Glutamatergic neuron (in vitro differentiated cells): ENCODE measurements around the gene MYG1. TPM values are rescaled to one million over a fixed set of nuclear protein-coding genes. Genes with fewer than 3 reads are reported as not detected.
"Not testable (repeated sequence)": the region's sequence is repeated elsewhere in the genome, so short reads cannot be mapped to it uniquely, and the experiment has no call there.

Experiments used
- DNase-seq: peaks from one replicate; pipeline ENCODE4 v3.0.0; 2022
- H3K27ac Mint-ChIP-seq: one replicate; pipeline ENCODE4 v1.8.0; 2020; ENCODE audit warnings: mild to moderate bottlenecking, mixed read lengths, inconsistent platforms; ENCODE audit not compliant: unreplicated experiment
- H3K27me3 Mint-ChIP-seq: one replicate; pipeline ENCODE4 v1.8.0; 2020; ENCODE audit warnings: mild to moderate bottlenecking, moderate library complexity, mixed read lengths, inconsistent platforms; ENCODE audit not compliant: unreplicated experiment
- H3K36me3 Mint-ChIP-seq: one replicate; pipeline ENCODE4 v1.8.0; 2020; ENCODE audit warnings: mild to moderate bottlenecking, mixed read lengths, inconsistent platforms; ENCODE audit not compliant: unreplicated experiment
- H3K4me1 Mint-ChIP-seq: one replicate; pipeline ENCODE4 v1.8.0; 2020; ENCODE audit warnings: mild to moderate bottlenecking, low read depth, mixed read lengths, inconsistent platforms; ENCODE audit not compliant: unreplicated experiment
- H3K4me3 Mint-ChIP-seq: one replicate; pipeline ENCODE4 v1.8.0; 2020; ENCODE audit warnings: mild to moderate bottlenecking, mixed read lengths, inconsistent platforms; ENCODE audit not compliant: unreplicated experiment
- H3K9me3 Mint-ChIP-seq: one replicate; pipeline ENCODE4 v1.8.0; 2020; ENCODE audit warnings: mild to moderate bottlenecking, moderate library complexity, mixed read lengths, inconsistent platforms; ENCODE audit not compliant: unreplicated experiment
- CTCF ChIP-seq: fragments of 200-600 bp; sonication (generic); IDR thresholded peaks from one replicate; pipeline ENCODE4 v1.5.0; 2021; ENCODE audit not compliant: partially characterized antibody, unreplicated experiment
- total RNA-seq: library from RNA; stranded (reverse); fragmentation: NEBNext Ultra II Directional; extraction: Animal tissue kit (Norgen Biotek cat#: 25700); gene quantifications from one replicate; pipeline ENCODE4 v1.2.1, GENCODE V29; 2021; ENCODE audit not compliant: unreplicated experiment

The MYG1 gene
- total RNA-seq, 1 donor from 2014 or later, result 66.1 TPM

GRCh38 chr12:53326460-53327185 is 27.1 kb downstream of the MYG1 start:
- no peak for DNase-seq
- H3K4me1 Mint-ChIP-seq, result peaks cover 5% of the 10 kb centered on the region
- no peak overlapping the region for H3K27ac Mint-ChIP-seq
- no peaks in the 10 kb centered on the region for H3K36me3 Mint-ChIP-seq
- no peak for TF ChIP-seq CTCF
- H3K27me3 Mint-ChIP-seq, result peaks cover 24% of the 10 kb centered on the region
- peaks cover 5% of the 10 kb centered on the region for H3K9me3 Mint-ChIP-seq
- H3K4me3 Mint-ChIP-seq, result peak overlapping the region; percentile 80

- peak; percentile 51 for TF ChIP-seq CTCF
- H3K36me3 Mint-ChIP-seq, result no peaks in the 10 kb centered on the region
- DNase-seq, result no peak
- H3K9me3 Mint-ChIP-seq, result peaks cover 5% of the 10 kb centered on the region
- no peak overlapping the region for H3K27ac Mint-ChIP-seq
- H3K4me1 Mint-ChIP-seq, result peaks cover 5% of the 10 kb centered on the region
- H3K27me3 Mint-ChIP-seq, result peaks cover 24% of the 10 kb centered on the region
- H3K4me3 Mint-ChIP-seq, result no peak overlapping the region
Observed at GRCh38 chr12:53327435-53328042, 28.0 kb downstream of the MYG1 start.

GRCh38 chr12:53328043-53328435 is 28.5 kb downstream of the MYG1 start:
- TF ChIP-seq CTCF, result no peak
- Mint-ChIP-seq H3K27ac (no peak overlapping the region), H3K4me3 (no peak overlapping the region), H3K36me3 (no peaks in the 10 kb centered on the region), H3K27me3 (peaks cover 24% of the 10 kb centered on the region), H3K9me3 (peaks cover 5% of the 10 kb centered on the region), H3K4me1 (peaks cover 5% of the 10 kb centered on the region)
- DNase-seq, result peak; percentile 47

GRCh38 chr12:53330671-53331070 is 31.2 kb downstream of the MYG1 start:
- DNase-seq, result no peak

GRCh38 chr12:53332339-53332738 is 32.8 kb downstream of the MYG1 start:
- not testable (repeated sequence) for H3K36me3 Mint-ChIP-seq, H3K27ac Mint-ChIP-seq, DNase-seq, H3K9me3 Mint-ChIP-seq, H3K4me3 Mint-ChIP-seq, H3K4me1 Mint-ChIP-seq
- peaks cover 16% of the 10 kb centered on the region for H3K27me3 Mint-ChIP-seq

More at GRCh38 chr12:53330671-53331070, 31.2 kb downstream of the MYG1 start:
- Mint-ChIP-seq H3K27ac (no peak overlapping the region), H3K36me3 (no peaks in the 10 kb centered on the region), H3K4me1 (no peaks in the 10 kb centered on the region), H3K4me3 (no peak overlapping the region), H3K27me3 (peaks cover 22% of the 10 kb centered on the region), H3K9me3 (peaks cover 6% of the 10 kb centered on the region)
- TF ChIP-seq CTCF, result no peak
